Measurements from ENCODE around the gene TMEM163. TPM values are rescaled to one million over a fixed set of nuclear protein-coding genes. Genes with fewer than 3 reads are reported as not detected.
A peak's percentile ranks its signal among the peaks of the same experiment; 100 is the strongest.

TMEM163 gene
- total RNA-seq, 6 experiments from 2014 or later: 0.06 to 0.20 (median 0.07) TPM; not detected in 3

DNA sequence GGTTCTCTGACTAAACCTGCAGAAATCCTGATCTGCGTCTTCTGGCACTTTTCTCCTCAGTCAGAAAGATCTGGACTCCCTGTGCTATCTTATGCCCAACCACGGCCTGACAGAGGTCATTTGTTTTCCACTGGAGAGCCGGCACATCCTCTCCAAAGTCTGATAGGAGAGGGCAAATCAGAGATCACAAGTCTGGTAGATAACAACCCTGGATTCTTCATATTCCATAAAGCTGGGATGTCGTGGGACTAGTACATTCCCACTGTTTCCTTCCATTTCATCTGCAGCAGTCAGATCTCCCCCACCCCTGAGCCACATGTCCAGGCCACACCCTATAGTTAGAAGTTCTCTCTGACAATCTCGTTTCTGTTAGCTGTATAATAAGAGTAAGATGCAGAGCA lies 308.0 kb downstream of the TMEM163 start:
- H3K27me3 ChIP-seq: no peaks in the 10 kb centered on the region
- peaks cover 0 to 39% (median 4%) of the 10 kb centered on the region in 4 donors for H3K4me1 ChIP-seq
- no peaks in the 10 kb centered on the region for H3K9me3 ChIP-seq
- intact Hi-C loops (cut with DNase I): no loop called here
- TF ChIP-seq, protein P1, sequence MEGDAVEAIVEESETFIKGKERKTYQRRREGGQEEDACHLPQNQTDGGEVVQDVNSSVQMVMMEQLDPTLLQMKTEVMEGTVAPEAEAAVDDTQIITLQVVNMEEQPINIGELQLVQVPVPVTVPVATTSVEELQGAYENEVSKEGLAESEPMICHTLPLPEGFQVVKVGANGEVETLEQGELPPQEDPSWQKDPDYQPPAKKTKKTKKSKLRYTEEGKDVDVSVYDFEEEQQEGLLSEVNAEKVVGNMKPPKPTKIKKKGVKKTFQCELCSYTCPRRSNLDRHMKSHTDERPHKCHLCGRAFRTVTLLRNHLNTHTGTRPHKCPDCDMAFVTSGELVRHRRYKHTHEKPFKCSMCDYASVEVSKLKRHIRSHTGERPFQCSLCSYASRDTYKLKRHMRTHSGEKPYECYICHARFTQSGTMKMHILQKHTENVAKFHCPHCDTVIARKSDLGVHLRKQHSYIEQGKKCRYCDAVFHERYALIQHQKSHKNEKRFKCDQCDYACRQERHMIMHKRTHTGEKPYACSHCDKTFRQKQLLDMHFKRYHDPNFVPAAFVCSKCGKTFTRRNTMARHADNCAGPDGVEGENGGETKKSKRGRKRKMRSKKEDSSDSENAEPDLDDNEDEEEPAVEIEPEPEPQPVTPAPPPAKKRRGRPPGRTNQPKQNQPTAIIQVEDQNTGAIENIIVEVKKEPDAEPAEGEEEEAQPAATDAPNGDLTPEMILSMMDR (IDR thresholded peaks at IDR 0.05): no peak
- TF ChIP-seq POLR2A (IDR thresholded peaks at IDR 0.05): no peak
- H3K4me3 ChIP-seq: no peak overlapping the region
- H3K36me3 ChIP-seq: no peaks in the 10 kb centered on the region
- DNase-seq: no peak
- 45% methylated on average over 5 of the region's 5 CpGs for WGBS (ENCODE audit: insufficient coverage, low coverage, low lambda C conversion rate, missing lambda C conversion rate)
- no peak overlapping the region for H3K27ac ChIP-seq
- ATAC-seq: peak in 2 of 4 donors; percentile 6 to 42

DNA sequence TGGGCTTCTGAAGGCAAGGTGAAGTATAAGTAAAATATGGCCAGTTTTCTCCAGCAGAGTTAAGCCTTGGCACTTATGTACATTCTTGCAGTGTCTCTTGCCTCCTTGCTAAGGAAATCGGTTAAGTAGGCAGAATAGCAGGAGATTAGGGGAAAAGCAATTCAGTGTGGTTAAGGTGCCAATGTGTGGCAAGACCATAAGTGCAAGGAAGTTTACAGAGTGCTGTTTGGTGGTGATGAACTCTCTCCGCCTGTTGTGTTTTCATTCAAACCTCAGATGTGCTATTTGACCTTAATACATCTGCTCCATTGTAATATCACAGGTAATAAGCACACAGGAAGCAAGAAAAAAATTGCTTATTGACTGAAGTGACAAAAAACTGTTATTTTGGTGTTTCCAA lies 308.8 kb downstream of the TMEM163 start:
- Histone ChIP-seq H3K36me3 (no peaks in the 10 kb centered on the region), H3K27me3 (no peaks in the 10 kb centered on the region), H3K27ac (no peak overlapping the region), H3K9me3 (no peaks in the 10 kb centered on the region), H3K4me3 (no peak overlapping the region), H3K4me1 (peaks cover 0 to 31% (median 4%) of the 10 kb centered on the region in 4 donors)
- 65% methylated on average over 2 of the region's 2 CpGs for WGBS (ENCODE audit: insufficient coverage, low coverage, low lambda C conversion rate, missing lambda C conversion rate)
- TF ChIP-seq POLR2A (IDR thresholded peaks at IDR 0.05): no peak
- TF ChIP-seq, protein P1 (IDR thresholded peaks at IDR 0.05): no peak
- DNase-seq (no peak), ATAC-seq (no peak)
- intact Hi-C loops (cut with DNase I): no loop called here

DNA sequence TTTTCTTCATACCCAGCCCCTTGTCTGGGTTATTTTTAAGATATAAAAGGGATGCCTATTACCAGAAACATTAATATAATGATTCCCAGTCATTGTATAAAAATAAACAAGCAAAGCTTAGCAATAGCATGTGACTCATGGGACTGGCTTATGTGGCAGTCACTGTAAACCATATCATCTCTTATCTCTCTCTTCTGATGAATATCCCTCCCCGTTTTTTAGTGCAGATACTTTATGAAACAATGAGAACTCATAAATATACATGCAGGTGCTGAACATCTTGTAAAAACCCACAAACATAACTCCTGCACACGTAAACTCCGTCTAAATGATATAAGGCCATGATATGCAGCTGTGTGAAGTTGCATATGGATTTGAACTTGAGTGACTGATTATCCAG lies 310.0 kb downstream of the TMEM163 start:
- intact Hi-C loops (cut with DNase I): no loop called here
- H3K27ac ChIP-seq: no peak overlapping the region
- 77% methylated on average over 3 of the region's 3 CpGs for WGBS (ENCODE audit: insufficient coverage, low coverage, low lambda C conversion rate, missing lambda C conversion rate)

DNA sequence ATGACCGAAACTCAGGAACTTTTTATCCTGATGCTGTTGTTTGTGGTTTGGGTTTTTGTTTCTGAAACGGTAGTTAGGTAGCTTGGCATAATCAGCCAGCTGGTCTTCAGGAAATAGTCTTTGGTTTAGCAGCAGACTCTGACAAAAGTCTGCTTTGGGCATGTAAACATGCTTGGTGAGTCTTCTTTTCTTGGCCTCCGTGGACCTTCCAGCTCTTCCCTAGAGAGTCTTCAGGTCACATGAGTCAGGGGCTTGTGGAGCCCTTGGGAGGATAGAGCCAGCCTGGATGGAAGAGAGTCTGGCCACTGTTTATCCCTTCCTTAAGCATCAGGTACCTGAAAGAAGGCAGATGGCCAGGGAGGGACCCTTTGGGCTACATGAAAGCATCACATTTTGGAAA lies 310.4 kb downstream of the TMEM163 start:
- no peak for DNase-seq

More for the DNA sequence above, 310.0 kb downstream of the TMEM163 start:
- H3K4me3 ChIP-seq: no peak overlapping the region
- TF ChIP-seq POLR2A (IDR thresholded peaks at IDR 0.05): no peak
- TF ChIP-seq, protein P1 (IDR thresholded peaks at IDR 0.05): no peak
- no peaks in the 10 kb centered on the region for H3K27me3 ChIP-seq
- H3K9me3 ChIP-seq: no peaks in the 10 kb centered on the region
- DNase-seq: no peak
- no peak for ATAC-seq
- H3K36me3 ChIP-seq: no peaks in the 10 kb centered on the region
- peaks cover 0 to 20% (median 4%) of the 10 kb centered on the region in 4 donors for H3K4me1 ChIP-seq

More for the DNA sequence above, 310.4 kb downstream of the TMEM163 start:
- WGBS (ENCODE audit: insufficient coverage, low coverage, low lambda C conversion rate, missing lambda C conversion rate): 52% methylated on average over 3 of the region's 3 CpGs
- H3K27me3 ChIP-seq: no peaks in the 10 kb centered on the region
- H3K4me1 ChIP-seq: peaks cover 0 to 16% (median 3%) of the 10 kb centered on the region in 4 donors
- no peak overlapping the region for H3K4me3 ChIP-seq
- no peak overlapping the region for H3K27ac ChIP-seq
- ATAC-seq: no peak
- intact Hi-C loops (cut with DNase I): no loop called here
- no peaks in the 10 kb centered on the region for H3K36me3 ChIP-seq
- no peaks in the 10 kb centered on the region for H3K9me3 ChIP-seq
- TF ChIP-seq POLR2A (IDR thresholded peaks at IDR 0.05): no peak
- TF ChIP-seq, protein P1 (IDR thresholded peaks at IDR 0.05): no peak
